HCT116 (cell line): ENCODE results near the gene MMP23B. TPM values are rescaled to one million over a fixed set of nuclear protein-coding genes. Genes with fewer than 3 reads are reported as not detected.

Experiments
- ATAC-seq: fragments of 200-7000 bp; cut with Tn5 transposase; 2 replicates; pipeline ENCODE4 v1.9.1; 2020; ENCODE audit warnings: mild to moderate bottlenecking, moderate library complexity
- BruUV-seq: library from RNA; stranded (reverse); fragments of 400-500 nt; replicated peaks from 2 replicates; lab custom pipeline; 2021; lab: Mats Ljungman, UMichigan
- CTCF ChIA-PET: fragments of 300-600 bp; sonication (Branson Sonifier 250); formaldehyde crosslinking; loops from one replicate; lab custom pipeline; 2021; ENCODE audit warnings: antibody characterized with exemption; lab: Charles Lee
- POLR2A ChIA-PET: fragments of 300-600, 350-600 bp; sonication (Branson Sonifier 250); formaldehyde crosslinking; loops from one replicate; lab custom pipeline; 2021; ENCODE audit warnings: antibody characterized with exemption; lab: Charles Lee
- RAD21 ChIA-PET, 2 experiments: fragments of 300-600 bp; sonication (Branson Sonifier 250); formaldehyde crosslinking; loops; one replicate each; lab custom pipeline; 2023; ENCODE audit warnings: low total read pairs in 2 of 2; ENCODE audit not compliant: uncharacterized antibody in 2 of 2, unreplicated experiment in 2 of 2, low non-redundant PET in 1 of 2; lab: Charles Lee
- DNase-seq: peaks from one replicate; pipeline ENCODE4 v3.0.0-alpha.2; 2010; ENCODE audit warnings: low read depth, low spot score
- H2AFZ ChIP-seq: fragments of 200-600 bp; shearing (Covaris generic), sonication (generic); 2 replicates; pipeline ENCODE4 v1.6.1; 2017; ENCODE audit warnings: low read depth, mixed run types, mixed read lengths, antibody characterized with exemption, low read length; ENCODE audit not compliant: poor library complexity, severe bottlenecking
- H3K27ac ChIP-seq: 2 replicates; pipeline ENCODE4 v1.5.1; 2012; ENCODE audit warnings: low read depth, low read length
- H3K27me3 ChIP-seq: fragments of 200-600 bp; sonication (generic); 2 replicates; pipeline ENCODE4 v1.6.1; 2016; ENCODE audit warnings: mixed run types, low read length, mixed read lengths; ENCODE audit not compliant: insufficient read depth
- H3K36me3 ChIP-seq, 2 experiments: fragments of 200-500 bp in 1 of 2; fragments of 200-600 bp in 1 of 2; sonication (Bioruptor generic) in 1 of 2; sonication (generic) in 1 of 2; 2 replicates each; pipeline versions ENCODE4 v1.5.1 to v1.6.1; 2014 to 2016; ENCODE audit warnings: low read length in 2 of 2, inconsistent platforms in 1 of 2, mixed read lengths in 1 of 2, mixed run types in 1 of 2; ENCODE audit not compliant: insufficient read depth in 2 of 2, control insufficient read depth in 1 of 2
- H3K4me1 ChIP-seq, 2 experiments: fragments of 200-600 bp in 1 of 2; sonication (generic) in 1 of 2; 2 replicates each; pipeline versions ENCODE4 v1.5.1 to v1.6.1; 2012 to 2017; ENCODE audit warnings: low read length in 2 of 2, inconsistent platforms in 1 of 2, mild to moderate bottlenecking in 1 of 2, mixed read lengths in 1 of 2, mixed run types in 1 of 2, moderate library complexity in 1 of 2; ENCODE audit not compliant: insufficient read depth in 2 of 2, control insufficient read depth in 1 of 2
- H3K4me2 ChIP-seq: fragments of 200-600 bp; sonication (generic); 2 replicates; pipeline ENCODE4 v1.6.1; 2017; ENCODE audit warnings: mixed run types, low read length, mixed read lengths
- H3K4me3 ChIP-seq, 2 experiments: fragments of 200-600 bp in 1 of 2; sonication (generic) in 1 of 2; replicated peaks in 1 of 2; 2 replicates each; pipeline ENCODE4 v1.5.1; 2011 to 2016; ENCODE audit warnings: low read length in 2 of 2, control low read depth in 1 of 2, low read depth in 1 of 2, mild to moderate bottlenecking in 1 of 2, mixed read lengths in 1 of 2, mixed run types in 1 of 2
- H3K79me2 ChIP-seq: fragments of 200-600 bp; sonication (generic); 2 replicates; pipeline ENCODE4 v1.6.1; 2017; ENCODE audit warnings: mild to moderate bottlenecking, mixed run types, low read length, moderate library complexity, mixed read lengths; ENCODE audit not compliant: insufficient read depth
- H3K9ac ChIP-seq: fragments of 200-600 bp; sonication (generic); 2 replicates; pipeline ENCODE4 v1.6.1; 2016; ENCODE audit warnings: low read length, mixed read lengths
- H3K9me2 ChIP-seq: fragments of 200-600 bp; sonication (generic), shearing (Covaris generic); 2 replicates; pipeline ENCODE4 v1.6.1; 2017; ENCODE audit warnings: mixed run types, mild to moderate bottlenecking, moderate library complexity; ENCODE audit not compliant: insufficient read depth
- H3K9me3 ChIP-seq, 2 experiments: fragments of 200-500 bp in 1 of 2; fragments of 200-600 bp in 1 of 2; sonication (Bioruptor generic) in 1 of 2; sonication (generic) in 1 of 2; 2 replicates each; pipeline ENCODE4 v1.6.1; 2014 to 2017; ENCODE audit warnings: low read length in 2 of 2, mixed read lengths in 2 of 2, inconsistent platforms in 1 of 2, low read depth in 1 of 2, mild to moderate bottlenecking in 1 of 2, mixed run types in 1 of 2, moderate library complexity in 1 of 2; ENCODE audit not compliant: control insufficient read depth in 1 of 2, insufficient read depth in 1 of 2
- H4K20me1 ChIP-seq: fragments of 200-600 bp; sonication (generic), shearing (Covaris generic); 2 replicates; pipeline ENCODE4 v1.6.1; 2017; ENCODE audit warnings: mixed run types, mild to moderate bottlenecking, moderate library complexity; ENCODE audit not compliant: insufficient read depth
- CEBPB ChIP-seq: IDR thresholded peaks from 2 replicates; pipeline ENCODE4 v1.6.1; 2012; ENCODE audit warnings: low read depth
- CTCF ChIP-seq, 3 experiments: fragments of 200-600 bp in 1 of 3; sonication (generic) in 1 of 3; IDR thresholded peaks in 2 of 3; conservative IDR thresholded peaks in 1 of 3; 2 replicates each; pipeline ENCODE4 v1.5.1; 2012 to 2017; ENCODE audit warnings: low read depth in 2 of 3, low read length in 2 of 3, antibody characterized with exemption in 1 of 3, borderline replicate concordance in 1 of 3, control low read depth in 1 of 3, mild to moderate bottlenecking in 1 of 3, mixed read lengths in 1 of 3, mixed run types in 1 of 3, moderate library complexity in 1 of 3; ENCODE audit not compliant: insufficient read depth in 1 of 3
- ELF1 ChIP-seq: IDR thresholded peaks from 2 replicates; pipeline ENCODE4 v1.6.1; 2012; ENCODE audit warnings: low read depth, borderline replicate concordance
- EZH2phosphoT487 ChIP-seq: fragments of 200-600 bp; IDR thresholded peaks from 2 replicates; pipeline ENCODE4 v1.6.1; 2018; ENCODE audit warnings: antibody characterized with exemption, borderline replicate concordance
- FOSL1 ChIP-seq: IDR thresholded peaks from 2 replicates; pipeline ENCODE4 v1.6.1; 2012; ENCODE audit warnings: low read depth
- POLR2A ChIP-seq: IDR thresholded peaks from 2 replicates; pipeline ENCODE4 v1.7.0; 2011; ENCODE audit warnings: borderline replicate concordance; ENCODE audit not compliant: insufficient read depth, insufficient read length; ENCODE audit errors: extremely low read depth
- REST ChIP-seq: IDR thresholded peaks from 2 replicates; pipeline ENCODE4 v1.6.1; 2012; ENCODE audit warnings: low read depth
- TCF7L2 ChIP-seq: IDR thresholded peaks from 2 replicates; pipeline ENCODE4 v1.7.0; 2011; ENCODE audit warnings: borderline replicate concordance, inconsistent platforms; ENCODE audit not compliant: insufficient read depth, insufficient read length; ENCODE audit errors: extremely low read depth
- YY1 ChIP-seq: IDR thresholded peaks from 2 replicates; pipeline ENCODE4 v1.6.1; 2011; ENCODE audit warnings: low read length, low read depth, moderate library complexity, mild to moderate bottlenecking; ENCODE audit not compliant: insufficient replicate concordance; ENCODE audit errors: extremely low read depth
- intact Hi-C: fragments of 100-400 bp; cut with micrococcal nuclease; formaldehyde crosslinking; loops from 2 replicates; pipeline ENCODE4 v1.10.0; 2022
- total RNA-seq: library from RNA; stranded (reverse); gene quantifications from one replicate; pipeline ENCODE4 v1.2.1, GENCODE V29; 2021; ENCODE audit not compliant: unreplicated experiment
- TF ChIP-seq, protein P1 (sequence below): IDR thresholded peaks from 2 replicates; pipeline ENCODE4 v1.6.1; 2012

MMP23B gene
- total RNA-seq, 1 experiment from 2014 or later = 8.7 TPM

GRCh38 chr1:1678581-1679380 lies 46.8 kb downstream of the MMP23B start:
- POLR2A ChIA-PET = no interaction called here
- Histone ChIP-seq H4K20me1 (no peaks in the 10 kb centered on the region), H3K9ac (no peak overlapping the region), H3K4me2 (no peak overlapping the region), H2AFZ (no peak overlapping the region), H3K36me3 (no peaks in the 10 kb centered on the region), H3K27me3 (no peaks in the 10 kb centered on the region), H3K9me3 (no peaks in the 10 kb centered on the region), H3K27ac (0 out of 2 replicates have a peak overlapping the region, but pooled peaks have one; percentile 15), H3K9me2 (no peaks in the 10 kb centered on the region), H3K4me1 (peaks cover 0 to 7% of the 10 kb centered on the region in 2 experiments; a peak in 1 of 4 replicates), H3K4me3 (no peak overlapping the region), H3K79me2 (0 out of 2 replicates have a peak, but pooled peaks cover 3% of the 10 kb centered on the region)
- intact Hi-C loops = no loop called here
- RAD21 ChIA-PET = no interaction called here
- CTCF ChIA-PET = no interaction called here
- DNase-seq (no peak), ATAC-seq (peak; percentile 75)
- TF ChIP-seq POLR2A (no peak), CTCF (IDR thresholded peaks at IDR 0.05 in 2 of 3, conservative IDR thresholded peaks at IDR 0.05 in 1 of 3; ENCODE audit: borderline replicate concordance in 1 of 3, insufficient read depth in 1 of 3, low read depth in 2 of 3, low read length in 2 of 3) (peak in 2 of 3 experiments; percentile 42 to 53; a peak in 4 of 6 replicates)
- no TSS peak for BruUV-seq

DNA sequence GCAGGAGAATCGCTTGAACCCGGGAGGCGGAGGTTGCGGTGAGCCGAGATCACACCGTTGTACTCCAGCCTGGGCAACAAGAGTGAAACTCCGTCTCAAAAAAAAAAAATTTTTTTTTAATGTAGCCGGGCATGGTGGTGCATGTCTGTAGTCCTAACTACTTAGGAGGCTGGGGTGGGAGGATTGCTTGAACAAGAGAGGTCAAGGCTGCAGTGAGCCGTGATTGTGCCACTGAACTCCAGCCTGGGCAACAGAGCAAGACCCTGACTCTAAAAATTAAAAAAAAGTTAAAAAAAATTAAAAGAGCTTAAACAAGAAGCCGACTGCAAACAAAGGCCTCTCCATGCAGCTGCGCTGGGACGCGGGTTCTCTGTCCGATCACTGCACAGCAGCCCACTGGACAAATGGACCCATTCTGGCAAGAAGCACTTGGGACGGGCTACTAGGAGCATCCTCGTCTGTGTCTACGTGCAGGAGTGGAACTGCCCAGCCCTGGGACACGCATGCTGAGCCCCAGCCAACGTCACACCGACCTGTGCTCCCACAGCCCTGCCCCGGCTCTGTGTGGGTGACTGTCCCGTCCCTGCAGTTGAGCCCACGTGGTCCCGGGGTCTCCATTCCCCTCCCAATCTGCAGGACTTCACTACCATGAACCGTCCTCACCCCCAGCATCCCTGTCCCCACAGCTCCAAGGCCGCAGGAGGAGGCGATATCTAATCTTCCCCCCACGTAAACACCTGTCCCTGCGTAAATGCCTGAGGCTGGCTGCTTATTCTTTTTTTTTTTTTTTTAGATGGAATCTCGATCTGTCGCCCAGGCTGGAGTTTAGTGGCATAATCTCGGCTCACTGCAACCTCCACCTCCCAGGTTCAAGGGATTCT lies 48.3 kb downstream of the MMP23B start:
- H3K4me1 ChIP-seq = peaks cover 2 to 9% of the 10 kb centered on the region in 2 experiments
- ATAC-seq (no peak), DNase-seq (no peak)
- ChIA-PET CTCF (no interaction called here), POLR2A (no interaction called here), RAD21 (no interaction called here)
- no peak overlapping the region for H3K4me2 ChIP-seq
- H2AFZ ChIP-seq = no peak overlapping the region
- peaks cover 7% of the 10 kb centered on the region; the same call in 1 of the 2 replicates for H3K79me2 ChIP-seq
- no peak overlapping the region for H3K9ac ChIP-seq
- no peaks in the 10 kb centered on the region for H3K27me3 ChIP-seq
- H3K4me3 ChIP-seq = no peak overlapping the region
- no peaks in the 10 kb centered on the region for H3K9me2 ChIP-seq
- no peaks in the 10 kb centered on the region for H4K20me1 ChIP-seq
- no peaks in the 10 kb centered on the region for H3K9me3 ChIP-seq
- no peaks in the 10 kb centered on the region for H3K36me3 ChIP-seq
- intact Hi-C loops = no loop called here
- no peak overlapping the region for H3K27ac ChIP-seq
- BruUV-seq = no TSS peak
- TF ChIP-seq ELF1 (no peak), FOSL1 (no peak), POLR2A (no peak), CEBPB (no peak), TCF7L2 (no peak), YY1 (no peak), EZH2phosphoT487 (no peak), REST (no peak)
- TF ChIP-seq, protein P1, sequence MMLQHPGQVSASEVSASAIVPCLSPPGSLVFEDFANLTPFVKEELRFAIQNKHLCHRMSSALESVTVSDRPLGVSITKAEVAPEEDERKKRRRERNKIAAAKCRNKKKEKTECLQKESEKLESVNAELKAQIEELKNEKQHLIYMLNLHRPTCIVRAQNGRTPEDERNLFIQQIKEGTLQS = no peak
